WTC11 (cell line): Measurements from ENCODE around the gene IKBKG.
"Not testable (repeated sequence)": the region's sequence is repeated elsewhere in the genome, so short reads cannot be mapped to it uniquely, and the experiment has no call there.

Experiments
- CTCF ChIP-seq: fragments of 200-600 bp; IDR thresholded peaks from 2 replicates; pipeline ENCODE4 v1.8.0; 2022; ENCODE audit warnings: antibody characterized with exemption
- MYBL2 ChIP-seq: sonication (generic); formaldehyde crosslinking; IDR thresholded peaks from 2 replicates; pipeline ENCODE4 v1.8.1; 2023; ENCODE audit warnings: mild to moderate bottlenecking, moderate library complexity, missing genetic modification reagents
- NR1H2 ChIP-seq: sonication (generic); formaldehyde crosslinking; IDR thresholded peaks from 2 replicates; pipeline ENCODE4 v1.9.0; 2021; ENCODE audit warnings: mild to moderate bottlenecking, moderate library complexity, missing genetic modification reagents

GRCh38 chrX:154558060-154558690, 10.8 kb downstream of the IKBKG start:
- TF ChIP-seq NR1H2 (CRISPR knock-in tag); CTCF; MYBL2 (CRISPR knock-in tag): not testable (repeated sequence)
